ENCODE results near the gene MFAP3L. TPM values are rescaled to one million over a fixed set of nuclear protein-coding genes. Genes with fewer than 3 reads are reported as not detected.

The MFAP3L gene
- total and polyA plus RNA-seq, 4 donors = 0.87 to 5.3 (median 2.4) TPM

- Histone ChIP-seq H3K36me3 (ENCODE audit: control insufficient read depth in 4 of 4, insufficient read depth in 4 of 4, low read length in 4 of 4) (peaks cover 0 to 12% (median 5%) of the 10 kb centered on the region in 4 donors), H3K27ac (ENCODE audit: low read depth in 1 of 2, low read length in 1 of 2) (no peak overlapping the region), H3K27me3 (ENCODE audit: control insufficient read depth in 3 of 3, insufficient read depth in 3 of 3, low read length in 2 of 3) (no peaks in the 10 kb centered on the region), H3K9ac (ENCODE audit: insufficient read depth in 1 of 2, low read length in 2 of 2) (no peak overlapping the region), H3K9me3 (ENCODE audit: control insufficient read depth in 4 of 4, insufficient read depth in 3 of 4, low read length in 3 of 4) (no peaks in the 10 kb centered on the region), H3K4me3 (no peak overlapping the region), H3K4me1 (ENCODE audit: control insufficient read depth in 5 of 5, insufficient read depth in 5 of 5, low read length in 5 of 5) (peaks cover 0 to 28% (median 0%) of the 10 kb centered on the region in 5 donors)
- ATAC-seq (ENCODE audit: insufficient read depth, low FRiP score) (no peak), DNase-seq (peak; percentile 41 to 81 (median 79))
- 77 to 84% methylated on average over 4 of the region's 4 CpGs for WGBS, 2 donors
- TF ChIP-seq, protein P1, sequence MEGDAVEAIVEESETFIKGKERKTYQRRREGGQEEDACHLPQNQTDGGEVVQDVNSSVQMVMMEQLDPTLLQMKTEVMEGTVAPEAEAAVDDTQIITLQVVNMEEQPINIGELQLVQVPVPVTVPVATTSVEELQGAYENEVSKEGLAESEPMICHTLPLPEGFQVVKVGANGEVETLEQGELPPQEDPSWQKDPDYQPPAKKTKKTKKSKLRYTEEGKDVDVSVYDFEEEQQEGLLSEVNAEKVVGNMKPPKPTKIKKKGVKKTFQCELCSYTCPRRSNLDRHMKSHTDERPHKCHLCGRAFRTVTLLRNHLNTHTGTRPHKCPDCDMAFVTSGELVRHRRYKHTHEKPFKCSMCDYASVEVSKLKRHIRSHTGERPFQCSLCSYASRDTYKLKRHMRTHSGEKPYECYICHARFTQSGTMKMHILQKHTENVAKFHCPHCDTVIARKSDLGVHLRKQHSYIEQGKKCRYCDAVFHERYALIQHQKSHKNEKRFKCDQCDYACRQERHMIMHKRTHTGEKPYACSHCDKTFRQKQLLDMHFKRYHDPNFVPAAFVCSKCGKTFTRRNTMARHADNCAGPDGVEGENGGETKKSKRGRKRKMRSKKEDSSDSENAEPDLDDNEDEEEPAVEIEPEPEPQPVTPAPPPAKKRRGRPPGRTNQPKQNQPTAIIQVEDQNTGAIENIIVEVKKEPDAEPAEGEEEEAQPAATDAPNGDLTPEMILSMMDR (IDR thresholded peaks at IDR 0.05; ENCODE audit: control extremely low read depth, extremely low read depth) = no peak
These were observed 33.2 kb upstream of the MFAP3L start for GRCh38 chr4:170059421-170059820.

DNA sequence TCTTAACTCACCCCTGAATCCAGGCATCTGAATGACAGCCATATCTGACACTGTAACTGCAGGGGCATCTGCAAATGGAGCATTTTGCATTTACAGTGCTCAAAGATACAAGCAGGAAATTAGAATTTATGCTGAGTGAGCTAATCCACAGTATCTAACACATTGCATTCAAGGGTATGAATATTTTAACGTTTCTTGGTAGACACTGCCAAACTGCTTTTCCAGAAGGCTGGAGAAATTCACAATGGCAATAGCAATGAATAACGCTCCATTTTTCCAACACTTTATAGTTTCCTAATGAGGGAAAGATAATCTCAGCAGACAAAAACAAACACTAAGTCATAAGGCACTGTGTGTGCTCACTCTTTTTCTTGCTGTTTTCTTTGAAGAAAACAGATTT lies 32.6 kb upstream of the MFAP3L start:
- ATAC-seq (ENCODE audit: insufficient read depth, low FRiP score) (no peak), DNase-seq (peak in 2 of 3 donors; percentile 68 to 69)
- Histone ChIP-seq H3K36me3 (ENCODE audit: control insufficient read depth in 4 of 4, insufficient read depth in 4 of 4, low read length in 4 of 4) (peaks cover 0 to 9% (median 5%) of the 10 kb centered on the region in 4 donors), H3K9me3 (ENCODE audit: control insufficient read depth in 4 of 4, insufficient read depth in 3 of 4, low read length in 3 of 4) (no peaks in the 10 kb centered on the region), H3K4me1 (ENCODE audit: control insufficient read depth in 5 of 5, insufficient read depth in 5 of 5, low read length in 5 of 5) (peaks cover 0 to 28% (median 0%) of the 10 kb centered on the region in 5 donors), H3K4me3 (no peak overlapping the region), H3K27ac (ENCODE audit: low read depth in 1 of 2, low read length in 1 of 2) (no peak overlapping the region), H3K9ac (ENCODE audit: insufficient read depth in 1 of 2, low read length in 2 of 2) (no peak overlapping the region), H3K27me3 (ENCODE audit: control insufficient read depth in 3 of 3, insufficient read depth in 3 of 3, low read length in 2 of 3) (no peaks in the 10 kb centered on the region)
- TF ChIP-seq, protein P1 (IDR thresholded peaks at IDR 0.05; ENCODE audit: control extremely low read depth, extremely low read depth) = no peak
- 65 to 77% methylated on average over 2 of the region's 2 CpGs for WGBS, 2 donors

GRCh38 chr4:170057866-170058265 lies 31.7 kb upstream of the MFAP3L start:
- Histone ChIP-seq H3K27ac (ENCODE audit: low read depth in 1 of 2, low read length in 1 of 2) (no peak overlapping the region), H3K4me1 (ENCODE audit: control insufficient read depth in 5 of 5, insufficient read depth in 5 of 5, low read length in 5 of 5) (peaks cover 0 to 28% (median 0%) of the 10 kb centered on the region in 5 donors), H3K36me3 (ENCODE audit: control insufficient read depth in 4 of 4, insufficient read depth in 4 of 4, low read length in 4 of 4) (peaks cover 0 to 8% (median 4%) of the 10 kb centered on the region in 4 donors), H3K4me3 (no peak overlapping the region), H3K9ac (ENCODE audit: insufficient read depth in 1 of 2, low read length in 2 of 2) (no peak overlapping the region), H3K27me3 (ENCODE audit: control insufficient read depth in 3 of 3, insufficient read depth in 3 of 3, low read length in 2 of 3) (no peaks in the 10 kb centered on the region), H3K9me3 (ENCODE audit: control insufficient read depth in 4 of 4, insufficient read depth in 3 of 4, low read length in 3 of 4) (no peaks in the 10 kb centered on the region)
- ATAC-seq (ENCODE audit: insufficient read depth, low FRiP score) = no peak
- TF ChIP-seq, protein P1 (IDR thresholded peaks at IDR 0.05; ENCODE audit: control extremely low read depth, extremely low read depth) = no peak
- peak; percentile 84 to 93 (median 93) for DNase-seq
- 66 to 78% methylated on average over 4 of the region's 4 CpGs for WGBS, 2 donors

- peaks cover 0 to 2% (median 0%) of the 10 kb centered on the region in 4 donors for H3K36me3 ChIP-seq (ENCODE audit: control insufficient read depth in 4 of 4, insufficient read depth in 4 of 4, low read length in 4 of 4)
- ATAC-seq (ENCODE audit: insufficient read depth, low FRiP score) (no peak), DNase-seq (no peak)
- WGBS, 2 donors = 77 to 88% methylated on average over 5 of the region's 5 CpGs
- no peaks in the 10 kb centered on the region for H3K9me3 ChIP-seq (ENCODE audit: control insufficient read depth in 4 of 4, insufficient read depth in 3 of 4, low read length in 3 of 4)
- no peak overlapping the region for H3K27ac ChIP-seq (ENCODE audit: low read depth in 1 of 2, low read length in 1 of 2)
- H3K4me3 ChIP-seq = no peak overlapping the region
- no peak overlapping the region for H3K9ac ChIP-seq (ENCODE audit: insufficient read depth in 1 of 2, low read length in 2 of 2)
- H3K27me3 ChIP-seq (ENCODE audit: control insufficient read depth in 3 of 3, insufficient read depth in 3 of 3, low read length in 2 of 3) = no peaks in the 10 kb centered on the region
- peaks cover 0 to 25% (median 0%) of the 10 kb centered on the region in 5 donors for H3K4me1 ChIP-seq (ENCODE audit: control insufficient read depth in 5 of 5, insufficient read depth in 5 of 5, low read length in 5 of 5)
- TF ChIP-seq, protein P1 (IDR thresholded peaks at IDR 0.05; ENCODE audit: control extremely low read depth, extremely low read depth) = no peak
These were observed 26.7 kb upstream of the MFAP3L start for GRCh38 chr4:170052919-170053318.

Measured in lung (tissue), 12 donors.